ENCODE data around the gene EML1.

The EML1 gene

DNA sequence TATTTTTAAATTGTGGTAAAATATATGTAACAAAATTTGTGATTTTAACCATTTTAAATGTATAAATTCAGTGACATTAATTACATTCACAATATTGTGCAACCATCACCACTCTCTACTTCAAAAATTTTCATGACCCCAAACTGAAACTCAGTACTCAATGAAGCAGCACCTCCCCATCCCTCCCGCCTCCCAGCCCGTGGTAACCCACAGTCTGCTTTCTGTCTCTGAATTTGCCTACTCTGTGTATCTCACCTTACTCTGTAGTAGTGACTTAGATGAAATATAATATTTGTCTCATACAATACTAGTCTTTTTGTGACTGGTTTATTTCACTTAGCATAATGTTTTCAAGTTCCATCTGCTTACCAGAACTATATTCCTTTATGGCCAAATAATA lies 36.2 kb downstream of the EML1 start:
- DNase-seq (ENCODE audit: low read depth in 2 of 2) = no peak

DNA sequence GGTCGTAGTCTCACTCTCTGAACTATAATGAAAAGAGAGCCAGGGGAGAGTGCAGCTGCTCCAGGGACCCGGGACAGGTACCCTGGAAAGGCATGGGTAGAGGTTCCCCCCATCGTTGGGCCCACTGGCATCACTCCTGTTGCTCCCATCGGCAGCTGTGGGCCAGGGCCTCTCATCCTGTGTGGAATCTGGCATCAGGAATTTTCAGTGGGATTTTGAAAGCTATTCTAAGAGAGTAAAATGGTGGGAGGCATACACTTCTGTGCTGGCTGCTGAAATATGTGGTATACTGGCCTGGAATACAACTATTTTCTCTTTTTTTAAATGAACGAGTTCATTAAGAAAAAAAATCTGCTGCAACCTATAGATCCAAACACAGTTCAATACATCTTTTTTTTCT lies 38.1 kb downstream of the EML1 start:
- no peak for DNase-seq (ENCODE audit: low read depth in 2 of 2)

DNA sequence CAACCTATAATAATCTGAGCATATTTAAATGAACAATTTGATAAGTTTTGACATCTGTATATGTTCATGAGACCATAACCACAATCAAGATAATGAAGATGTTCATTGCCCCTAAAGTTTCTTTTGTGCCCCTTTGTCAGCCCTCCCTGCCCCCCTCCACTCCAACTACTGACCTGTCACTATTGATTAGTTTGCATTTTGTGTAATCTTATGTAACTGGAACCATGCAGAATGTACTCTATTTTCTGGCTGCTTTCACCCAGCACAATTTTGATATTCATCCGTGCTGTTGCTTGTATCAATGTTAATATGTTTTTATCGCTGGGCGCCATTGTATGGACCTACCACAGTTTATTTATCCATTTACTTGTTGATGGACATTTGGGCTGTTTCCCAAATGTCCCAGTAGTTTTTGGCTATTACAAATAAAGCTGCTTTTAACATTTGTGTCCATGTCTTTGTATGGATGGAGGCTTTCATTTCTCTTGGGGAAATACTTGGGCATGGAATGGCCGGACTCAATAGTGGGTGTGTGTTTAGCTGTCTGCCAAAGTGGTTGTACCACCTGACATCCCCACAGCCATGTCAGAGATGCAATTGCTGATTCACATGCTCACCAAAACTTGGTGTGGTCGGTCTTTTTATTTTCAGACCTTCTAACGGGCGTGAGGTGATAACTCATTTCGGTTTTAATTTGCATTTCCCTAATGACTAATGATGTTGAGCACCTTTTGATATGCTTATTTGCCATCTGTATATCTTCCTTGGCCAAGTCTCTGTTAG lies 38.9 kb downstream of the EML1 start:
- DNase-seq (ENCODE audit: low read depth in 2 of 2) = no peak

DNA sequence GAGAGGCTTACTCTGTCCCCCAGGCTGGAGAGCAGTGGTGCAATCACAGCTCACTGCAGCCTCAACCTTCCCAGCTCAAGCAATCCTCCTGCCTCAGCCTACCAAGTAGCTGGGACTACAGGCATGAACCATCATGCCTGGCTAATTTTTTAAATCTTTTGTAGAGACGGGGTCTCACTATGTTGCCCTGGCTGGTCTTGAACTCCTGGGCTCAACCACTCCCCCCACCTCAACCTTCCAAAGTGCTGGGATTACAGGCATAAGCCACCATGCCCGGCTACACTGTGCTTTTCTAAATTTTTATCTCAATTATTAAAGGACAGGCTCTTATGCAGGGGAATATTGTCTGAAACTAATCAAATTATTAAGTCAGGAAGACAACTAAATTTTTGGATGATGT lies 44.6 kb downstream of the EML1 start:
- DNase-seq (ENCODE audit: low read depth in 2 of 2) = no peak

DNA sequence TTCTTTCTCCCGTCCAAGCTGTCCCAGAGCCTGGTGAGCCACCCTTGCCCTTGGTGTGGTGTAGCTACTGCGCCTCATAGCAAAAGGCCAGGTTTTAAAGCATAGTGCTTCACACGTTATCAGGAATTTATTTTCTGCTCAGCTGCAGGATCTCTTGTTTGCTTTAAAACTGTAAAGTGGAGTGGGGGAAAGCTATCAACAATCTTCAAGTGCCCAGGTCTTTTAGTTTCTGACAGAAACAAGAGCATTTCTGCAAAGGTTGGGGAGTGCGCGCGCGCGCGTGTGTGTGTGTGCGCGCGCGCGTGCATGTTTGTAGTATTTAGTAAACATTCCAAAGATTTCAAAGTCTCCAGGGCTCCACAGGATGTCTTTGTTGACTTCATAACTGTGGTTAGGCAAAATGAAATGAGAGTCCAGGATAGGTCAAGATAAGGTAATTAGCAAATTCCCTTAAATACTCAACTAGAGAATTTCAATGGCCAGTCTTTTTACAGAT lies 45.5 kb downstream of the EML1 start:
- no peak for DNase-seq (ENCODE audit: low read depth in 2 of 2)

DNA sequence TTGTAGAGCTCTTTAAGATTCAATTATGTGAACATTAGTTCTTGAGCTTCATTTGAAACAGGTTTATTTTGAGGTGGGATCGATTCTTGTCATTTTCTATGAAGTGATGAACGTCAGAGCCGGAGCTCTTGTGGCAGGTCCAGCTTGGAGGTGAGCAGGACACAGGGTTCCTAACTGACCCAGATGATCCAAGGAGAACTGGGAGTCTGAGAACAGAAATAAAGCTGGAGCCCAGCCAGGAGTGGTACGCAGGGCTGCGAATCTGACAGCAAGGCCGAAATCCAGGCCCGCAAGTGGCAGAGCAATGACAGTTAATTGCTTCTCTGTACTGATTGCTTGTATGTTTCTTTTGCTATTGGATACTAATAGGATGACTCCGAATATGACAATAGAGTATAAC lies 46.5 kb downstream of the EML1 start:
- DNase-seq (ENCODE audit: low read depth in 2 of 2) = no peak

DNA sequence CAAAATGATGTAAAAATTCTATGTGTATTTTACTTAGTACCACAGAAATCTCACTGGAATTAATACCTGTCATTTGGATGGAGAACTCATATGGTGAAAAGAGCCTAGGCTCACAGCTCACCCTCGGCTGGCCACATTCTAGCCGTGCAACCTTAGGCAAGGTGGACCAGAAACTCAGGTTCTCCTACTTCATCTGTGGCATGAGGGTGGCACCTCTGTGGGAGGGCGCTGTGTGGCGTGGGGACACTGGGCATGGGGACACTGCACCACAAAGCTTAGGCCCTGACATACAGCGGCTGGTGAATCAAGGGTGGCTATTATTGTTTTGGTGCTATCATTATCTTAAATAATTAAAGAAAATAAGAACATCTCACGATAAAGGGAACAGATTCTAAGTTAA lies 47.1 kb downstream of the EML1 start:
- DNase-seq (ENCODE audit: low read depth in 2 of 2) = no peak

DNA sequence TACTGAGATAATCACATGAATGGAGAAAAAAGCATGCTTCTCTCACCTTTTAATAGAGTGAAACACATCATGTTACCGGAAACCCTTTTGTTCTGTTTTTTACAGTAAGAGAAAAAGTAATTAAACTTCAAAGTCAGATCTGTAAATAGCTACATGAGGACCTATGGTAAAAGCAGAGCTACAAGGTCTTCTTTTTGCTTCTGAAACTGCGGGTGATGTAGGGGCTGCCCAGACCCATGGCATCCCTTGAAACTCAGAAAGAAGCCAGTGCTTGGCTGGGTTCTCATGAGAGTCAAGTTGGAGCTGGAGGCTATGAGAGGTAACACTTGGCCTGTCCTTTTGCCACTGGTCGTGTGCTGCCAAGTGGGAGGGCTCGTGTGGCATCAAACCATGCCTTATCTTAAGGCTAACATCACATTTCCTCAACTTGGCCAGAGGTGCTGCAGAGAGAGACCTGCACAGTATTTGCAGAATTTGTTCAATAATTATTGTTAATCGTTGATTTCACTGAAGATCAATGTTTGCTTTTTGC lies 47.6 kb downstream of the EML1 start:
- DNase-seq (ENCODE audit: low read depth in 2 of 2) = no peak

DNA sequence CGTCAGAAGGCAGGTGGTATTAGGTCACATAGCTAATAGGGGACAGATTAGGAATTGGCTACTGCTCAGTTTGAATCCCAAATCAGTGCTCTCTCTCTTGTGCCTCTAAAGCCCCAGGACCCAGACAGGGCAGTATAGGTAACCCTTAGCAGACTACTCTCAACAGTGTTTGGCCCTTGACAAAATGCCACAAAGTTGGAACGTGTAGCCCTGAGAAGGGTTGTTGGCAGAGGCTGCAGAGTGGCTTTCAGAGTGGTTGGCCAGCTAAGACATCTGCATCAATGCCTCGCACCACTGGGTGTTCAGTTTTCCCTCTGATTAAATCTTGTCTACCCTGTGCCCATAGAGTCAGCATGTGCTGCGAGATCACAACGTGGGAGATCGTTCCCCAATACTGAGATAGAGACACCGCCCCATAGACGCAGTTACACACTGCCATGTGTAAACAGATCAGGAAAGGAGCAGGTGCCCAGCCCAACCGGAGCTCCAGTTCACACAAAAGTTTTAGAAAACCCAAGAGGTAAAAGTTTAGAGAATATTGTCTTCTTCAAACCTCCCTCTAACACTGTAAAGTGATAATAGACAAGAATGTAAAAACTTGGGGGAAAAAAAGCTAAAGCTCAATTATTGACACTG lies 48.3 kb downstream of the EML1 start:
- no peak for DNase-seq (ENCODE audit: low read depth in 2 of 2)

DNA sequence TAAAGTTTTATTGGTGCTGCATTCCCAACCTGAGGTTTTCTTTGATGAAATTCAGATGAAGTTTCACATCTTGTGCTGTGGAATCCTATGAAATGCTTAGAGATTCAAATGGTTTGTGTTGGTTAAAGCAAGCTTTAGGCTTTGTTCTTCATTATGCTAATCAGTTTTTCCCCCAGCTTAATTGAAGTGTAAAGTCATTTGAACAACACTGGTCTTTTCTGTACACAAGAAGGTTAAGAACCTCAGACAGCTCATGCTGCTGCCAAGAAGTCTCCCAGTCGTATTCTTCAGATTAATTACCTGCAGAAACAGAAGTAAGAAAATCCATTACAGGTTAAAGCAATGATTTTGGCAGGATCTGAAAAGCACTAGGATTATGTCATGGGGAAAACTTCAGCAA lies 48.9 kb downstream of the EML1 start:
- no peak for DNase-seq (ENCODE audit: low read depth in 2 of 2)

DNA sequence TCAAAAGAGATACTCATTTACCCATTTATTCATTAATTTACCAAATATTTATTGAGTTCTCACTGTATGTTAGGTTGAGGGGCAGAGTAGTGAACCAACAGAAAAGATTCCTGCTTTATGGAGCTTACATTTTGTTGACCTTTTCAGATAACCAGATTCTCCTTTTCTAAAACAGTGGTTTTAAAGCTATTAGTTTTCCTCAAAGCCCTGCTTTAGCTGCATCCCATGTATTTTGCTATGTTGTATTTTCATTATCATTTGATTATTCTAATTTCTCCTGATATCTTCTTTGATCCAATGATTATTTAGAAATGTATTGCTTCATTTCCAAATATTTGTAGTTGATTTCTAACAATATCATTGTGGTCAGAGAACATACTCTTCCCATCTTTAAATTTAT lies 53.6 kb downstream of the EML1 start:
- no peak for DNase-seq (ENCODE audit: low read depth in 2 of 2)

DNA sequence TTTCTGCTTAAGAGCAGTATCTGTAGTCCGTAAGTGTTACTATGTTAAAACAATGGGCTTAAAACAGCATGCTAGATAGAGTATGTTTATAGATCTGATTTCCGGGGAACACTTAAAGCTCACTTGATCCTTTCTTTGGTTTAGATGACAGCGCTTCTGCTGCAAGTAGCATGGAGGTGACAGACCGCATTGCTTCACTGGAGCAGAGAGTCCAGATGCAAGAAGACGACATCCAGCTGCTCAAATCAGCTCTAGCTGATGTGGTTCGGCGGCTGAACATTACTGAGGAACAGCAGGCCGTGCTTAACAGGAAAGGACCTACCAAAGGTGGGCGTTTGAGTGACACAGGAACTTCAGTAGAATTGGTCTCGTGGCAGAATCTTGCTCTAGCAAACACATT lies 57.5 kb downstream of the EML1 start:
- DNase-seq (ENCODE audit: low read depth in 2 of 2) = no peak

DNA sequence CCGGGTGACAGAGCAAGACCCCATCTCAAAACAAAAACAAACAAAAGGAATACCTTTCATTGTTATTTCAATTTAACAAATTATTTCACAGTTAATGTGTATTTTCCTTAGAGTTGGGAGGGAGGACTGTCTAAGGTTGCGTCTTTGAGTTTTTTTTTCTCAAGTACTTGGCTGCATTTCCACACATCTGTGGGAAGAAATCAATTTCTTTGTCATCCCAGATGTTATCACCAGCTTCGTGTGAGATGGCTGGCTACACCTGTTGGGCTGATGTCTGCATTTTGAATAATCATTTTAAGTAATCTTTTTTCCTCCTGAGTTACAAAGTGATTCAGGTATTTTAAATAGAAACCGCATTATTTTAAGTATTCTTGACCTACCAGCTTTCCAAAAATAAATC lies 59.4 kb downstream of the EML1 start:
- no peak for DNase-seq (ENCODE audit: low read depth in 2 of 2)

DNA sequence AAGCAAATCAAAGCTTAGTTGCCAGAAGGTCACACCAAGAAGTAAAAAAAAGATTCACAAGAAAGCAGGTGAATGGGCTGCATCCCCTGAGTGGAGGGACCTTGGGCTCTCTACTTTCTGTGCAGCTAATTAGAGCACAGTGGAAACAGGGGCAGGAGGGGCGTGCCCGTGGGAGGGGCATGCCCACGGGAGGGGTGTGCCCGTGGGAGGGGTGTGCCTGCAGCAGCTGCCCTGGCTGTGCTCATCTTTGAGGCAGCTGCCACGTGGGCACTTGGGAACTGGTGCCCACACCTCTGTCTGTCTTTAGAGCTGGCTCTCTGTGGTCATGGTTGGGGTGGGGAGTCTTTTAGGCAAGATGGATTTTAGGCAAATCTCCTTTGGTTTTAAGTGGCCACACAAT lies 60.0 kb downstream of the EML1 start:
- no peak for DNase-seq (ENCODE audit: low read depth in 2 of 2)

DNA sequence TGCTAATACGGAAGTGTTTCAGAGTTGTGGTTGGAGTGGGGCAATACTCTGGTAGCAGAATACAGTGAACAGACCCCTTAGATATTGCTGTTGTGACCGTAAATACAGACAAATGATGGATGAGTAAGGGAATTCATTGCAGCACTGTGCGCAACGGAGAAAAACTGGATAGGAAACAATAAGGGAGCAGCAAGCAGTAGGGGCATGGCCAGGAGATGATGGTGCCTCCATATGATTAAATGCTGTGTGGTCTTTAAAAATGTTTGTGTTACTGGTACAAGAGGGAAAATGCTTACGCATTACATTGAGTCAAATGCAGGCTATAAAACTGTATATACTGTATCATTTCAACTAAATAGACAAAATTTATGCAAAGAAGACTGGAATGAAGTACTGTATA lies 61.6 kb downstream of the EML1 start:
- no peak for DNase-seq (ENCODE audit: low read depth in 2 of 2)

DNA sequence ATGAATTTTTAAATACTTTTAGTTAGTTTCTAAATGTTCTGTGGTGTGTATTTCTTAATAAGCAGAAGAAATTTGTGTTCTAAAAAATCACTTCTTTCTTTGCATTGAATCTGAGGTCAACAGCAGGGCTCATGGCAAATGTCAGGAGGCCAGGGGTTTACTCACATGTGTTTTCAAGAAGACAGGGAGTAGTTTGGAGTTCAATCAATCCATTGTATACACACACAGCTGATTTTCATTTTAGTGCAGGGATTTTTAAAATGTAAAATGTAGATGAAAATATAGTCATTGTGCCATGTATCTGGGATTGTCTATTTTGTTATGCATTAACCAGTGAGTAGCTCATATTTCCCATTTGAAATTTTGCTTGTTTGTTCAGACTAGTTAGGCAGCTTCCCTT lies 62.1 kb downstream of the EML1 start:
- no peak for DNase-seq (ENCODE audit: low read depth in 2 of 2)

DNA sequence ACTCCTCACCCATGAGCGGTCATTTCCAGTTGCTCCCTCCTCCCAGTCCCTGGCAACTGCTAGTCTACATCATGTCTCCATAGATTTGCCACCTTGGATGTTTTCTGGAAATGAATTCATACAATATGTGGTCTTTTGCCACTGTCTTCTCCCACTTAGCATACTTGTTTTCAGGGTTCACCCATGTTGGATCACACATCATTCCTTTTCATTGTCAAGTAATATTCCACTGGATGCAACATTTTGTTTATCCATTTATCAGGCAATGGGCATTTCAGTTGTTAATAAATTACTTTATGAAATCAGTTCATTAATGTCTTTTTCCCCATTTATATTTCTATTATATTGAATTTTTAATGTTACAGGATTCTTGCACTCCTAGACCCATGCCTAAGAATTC lies 64.3 kb downstream of the EML1 start:
- DNase-seq (ENCODE audit: low read depth in 2 of 2) = no peak

DNA sequence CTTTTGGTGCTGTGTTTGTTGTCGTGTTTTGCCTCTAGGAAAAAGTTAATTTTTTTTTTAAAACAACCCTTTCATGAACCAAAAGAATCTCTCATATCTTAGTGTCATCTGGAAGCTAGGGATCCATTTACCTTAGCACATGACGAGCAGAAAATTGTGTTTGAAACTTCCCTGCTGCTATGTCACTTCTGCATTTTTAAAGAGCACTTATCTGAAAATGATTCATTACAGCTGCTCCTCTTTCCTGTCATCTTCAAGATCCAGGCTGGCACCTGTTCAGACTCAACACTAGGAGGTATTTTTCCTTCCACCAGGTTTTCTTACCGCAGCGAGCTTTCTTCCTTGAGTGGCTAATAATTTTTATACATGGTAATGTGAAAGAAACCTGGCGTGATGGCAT lies 67.0 kb downstream of the EML1 start:
- no peak for DNase-seq (ENCODE audit: low read depth in 2 of 2)

DNA sequence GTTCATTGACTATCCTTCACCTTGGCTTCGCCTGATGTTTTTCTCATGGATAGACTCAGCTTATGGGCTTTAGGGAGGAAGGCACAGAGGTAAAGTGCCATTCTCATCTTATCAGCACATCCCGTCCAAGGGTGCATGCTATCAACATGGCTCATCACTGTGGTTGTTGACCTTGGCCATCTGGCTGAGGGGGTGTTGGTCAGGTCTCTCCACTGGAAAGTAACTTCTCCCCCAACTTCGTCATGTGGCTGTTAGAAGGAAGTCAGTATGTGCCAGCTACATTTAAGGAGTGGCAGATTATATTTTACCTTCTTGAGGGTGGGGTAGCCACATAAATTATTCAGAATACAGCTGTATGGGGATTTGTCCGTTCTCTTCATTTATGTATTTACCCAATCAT lies 68.9 kb downstream of the EML1 start:
- no peak for DNase-seq (ENCODE audit: low read depth in 2 of 2)

DNA sequence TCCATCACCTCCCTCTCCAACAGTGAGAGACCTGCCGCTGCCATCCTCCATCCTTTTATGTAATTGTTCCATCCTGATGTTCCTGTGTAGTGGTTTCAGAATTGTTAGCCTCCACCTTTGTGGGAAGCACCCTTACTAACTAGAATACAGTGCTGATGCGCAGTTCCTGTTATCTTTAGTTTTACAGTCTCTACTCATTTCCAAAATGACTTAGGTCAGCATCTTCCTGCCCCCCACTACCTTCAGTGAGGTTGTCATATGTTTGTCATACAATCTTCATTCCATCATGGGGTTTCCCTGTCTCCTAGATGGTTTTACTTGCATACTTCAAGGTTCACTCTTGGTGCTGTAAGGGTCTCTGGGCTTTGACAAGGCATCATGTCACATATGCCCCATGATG lies 69.8 kb downstream of the EML1 start:
- no peak for DNase-seq (ENCODE audit: low read depth in 2 of 2)

DNA sequence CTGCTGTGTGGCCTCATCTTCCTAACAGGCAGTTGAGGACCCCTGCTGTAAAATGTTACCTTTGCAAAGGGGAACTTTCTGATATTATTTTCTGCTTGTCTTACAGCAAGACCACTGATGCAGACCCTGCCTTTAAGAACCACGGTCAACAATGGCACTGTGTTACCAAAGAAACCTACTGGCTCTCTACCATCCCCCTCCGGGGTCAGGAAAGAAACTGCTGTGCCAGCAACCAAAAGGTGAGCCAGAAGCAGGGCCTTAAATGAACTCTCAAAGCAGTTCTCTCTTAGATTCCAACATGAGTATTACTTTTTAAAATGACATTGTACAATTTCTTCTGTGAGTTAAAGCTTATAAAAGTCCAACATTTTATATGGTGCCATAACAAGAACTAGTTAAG lies 72.2 kb downstream of the EML1 start:
- DNase-seq (ENCODE audit: low read depth in 2 of 2) = no peak

DNA sequence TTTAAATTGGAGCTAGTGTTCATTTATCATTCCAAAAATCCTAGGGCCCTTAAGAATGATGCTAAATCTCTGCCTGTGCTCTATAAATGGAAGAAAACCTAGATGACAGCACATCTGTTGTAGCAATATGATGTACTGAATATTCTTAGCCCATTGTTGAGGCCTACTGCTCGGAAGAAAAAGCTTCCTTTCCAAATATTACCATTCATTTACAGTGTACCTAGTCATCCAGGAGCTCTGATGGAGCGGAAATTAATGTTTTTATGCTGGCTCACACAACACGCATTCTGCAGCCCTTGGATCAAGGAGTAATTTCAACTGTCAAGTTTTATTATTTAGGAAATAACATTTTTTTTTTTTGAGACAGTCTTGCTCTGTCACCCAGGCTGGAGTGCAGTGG lies 77.4 kb downstream of the EML1 start:
- DNase-seq (ENCODE audit: low read depth in 2 of 2) = no peak

DNA sequence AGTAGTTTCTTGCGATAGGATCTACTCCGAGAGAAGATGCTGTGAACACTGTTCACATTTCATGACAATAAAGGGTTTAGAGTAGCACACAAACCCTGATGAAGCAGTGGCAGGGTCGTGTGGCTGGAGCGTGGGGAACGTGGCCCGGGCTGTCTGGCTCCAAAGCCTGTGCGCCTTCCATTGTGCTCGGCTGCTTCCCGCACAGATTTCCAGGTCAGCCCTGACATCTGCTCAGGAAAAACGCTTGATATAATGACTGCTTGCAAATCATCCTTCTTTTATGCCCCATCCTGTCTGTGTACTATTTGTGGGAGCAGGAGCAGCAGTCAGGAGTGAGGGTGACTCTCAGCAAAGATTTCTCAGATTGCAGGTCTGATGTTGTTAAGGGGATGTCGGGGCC lies 78.6 kb downstream of the EML1 start:
- no peak for DNase-seq (ENCODE audit: low read depth in 2 of 2)
